HEK293 (cell line): ENCODE results near the gene WDR74.

ENCODE experiments used
- CTCF ChIA-PET: fragments of 350-600 bp; formaldehyde crosslinking; extraction: SDS; loops from one replicate; lab custom pipeline; 2021; ENCODE audit warnings: antibody characterized with exemption; lab: Yijun Ruan, JAX
- POLR2A ChIA-PET: fragments of 300-600 bp; formaldehyde crosslinking; extraction: SDS; loops from one replicate; lab custom pipeline; 2020; ENCODE audit warnings: antibody characterized with exemption, inconsistent platforms; lab: Yijun Ruan, JAX
- H3K27ac ChIP-seq: fragments of 200-500 bp; sonication (Bioruptor generic); 2 replicates; pipeline ENCODE4 v1.5.1; 2014; ENCODE audit warnings: low read depth, low read length, control low read depth, inconsistent platforms; ENCODE audit errors: extremely low read depth
- H3K36me3 ChIP-seq, 2 experiments: fragments of 200-500 bp in 1 of 2; sonication (Bioruptor generic) in 1 of 2; 1 replicate in 1 of 2; 2 replicates in 1 of 2; pipeline ENCODE4 v1.5.1; 2014 to 2017; ENCODE audit warnings: inconsistent platforms in 2 of 2, low read length in 2 of 2; ENCODE audit not compliant: control insufficient read depth in 2 of 2, insufficient read depth in 1 of 2
- H3K4me1 ChIP-seq: fragments of 200-500 bp; sonication (Bioruptor generic); 2 replicates; pipeline ENCODE4 v1.5.1; 2014; ENCODE audit warnings: mild to moderate bottlenecking, low read length, inconsistent platforms; ENCODE audit not compliant: control insufficient read depth, insufficient read depth
- H3K4me3 ChIP-seq: 2 replicates; pipeline ENCODE4 v1.5.1; 2011; ENCODE audit warnings: low read depth, mild to moderate bottlenecking, control low read depth, low read length, moderate library complexity
- H3K9me3 ChIP-seq: fragments of 200-500 bp; sonication (Bioruptor generic); 2 replicates; pipeline ENCODE4 v1.5.1; 2014; ENCODE audit warnings: low read depth, low read length, inconsistent platforms; ENCODE audit not compliant: control insufficient read depth, insufficient read depth
- EGR2 ChIP-seq: fragments of 450-650 bp; formaldehyde crosslinking; IDR thresholded peaks from 2 replicates; pipeline ENCODE4 v1.5.1; 2016; ENCODE audit warnings: low read depth, missing biosample characterization, missing genetic modification characterization
- FEZF1 ChIP-seq: fragments of 450-650 bp; formaldehyde crosslinking; IDR thresholded peaks from 2 replicates; pipeline ENCODE4 v1.5.1; 2016; ENCODE audit warnings: missing biosample characterization, missing genetic modification characterization
- GFI1B ChIP-seq: fragments of 450-650 bp; formaldehyde crosslinking; IDR thresholded peaks from 2 replicates; pipeline ENCODE4 v1.5.1; 2016; ENCODE audit warnings: missing biosample characterization, missing genetic modification characterization
- GLIS1 ChIP-seq: fragments of 450-650 bp; formaldehyde crosslinking; IDR thresholded peaks from 2 replicates; pipeline ENCODE4 v1.5.1; 2016; ENCODE audit warnings: missing biosample characterization, missing genetic modification characterization
- KLF10 ChIP-seq: fragments of 450-650 bp; IDR thresholded peaks from 2 replicates; pipeline ENCODE4 v1.5.1; 2018; ENCODE audit warnings: missing biosample characterization, mild to moderate bottlenecking, missing genetic modification characterization
- ZBTB17 ChIP-seq: fragments of 450-650 bp; formaldehyde crosslinking; IDR thresholded peaks from 2 replicates; pipeline ENCODE4 v1.5.1; 2016; ENCODE audit warnings: missing biosample characterization, missing genetic modification characterization
- ZBTB21 ChIP-seq: fragments of 450-650 bp; formaldehyde crosslinking; IDR thresholded peaks from 2 replicates; pipeline ENCODE4 v1.5.1; 2017; ENCODE audit warnings: missing biosample characterization, missing genetic modification characterization
- ZFHX2 ChIP-seq: fragments of 450-650 bp; formaldehyde crosslinking; conservative IDR thresholded peaks from 2 replicates; pipeline ENCODE4 v1.5.1; 2016; ENCODE audit warnings: missing biosample characterization, missing genetic modification characterization
- ZNF155 ChIP-seq: fragments of 450-650 bp; formaldehyde crosslinking; IDR thresholded peaks from 2 replicates; pipeline ENCODE4 v1.5.1; 2016; ENCODE audit warnings: missing biosample characterization, missing genetic modification characterization
- ZNF16 ChIP-seq: fragments of 450-650 bp; formaldehyde crosslinking; IDR thresholded peaks from 2 replicates; pipeline ENCODE4 v1.5.1; 2016; ENCODE audit warnings: low read depth, missing biosample characterization, missing genetic modification characterization
- ZNF2 ChIP-seq: fragments of 450-650 bp; formaldehyde crosslinking; IDR thresholded peaks from 2 replicates; pipeline ENCODE4 v1.5.1; 2016; ENCODE audit warnings: missing biosample characterization, missing genetic modification characterization
- ZNF211 ChIP-seq: fragments of 450-650 bp; formaldehyde crosslinking; IDR thresholded peaks from 2 replicates; pipeline ENCODE4 v1.5.1; 2016; ENCODE audit warnings: low read depth, missing biosample characterization, missing genetic modification characterization
- ZNF223 ChIP-seq: fragments of 450-650 bp; formaldehyde crosslinking; IDR thresholded peaks from 2 replicates; pipeline ENCODE4 v1.5.1; 2016; ENCODE audit warnings: missing biosample characterization, missing genetic modification characterization
- ZNF239 ChIP-seq: fragments of 450-650 bp; formaldehyde crosslinking; IDR thresholded peaks from 2 replicates; pipeline ENCODE4 v1.5.1; 2016; ENCODE audit warnings: missing biosample characterization, missing genetic modification characterization
- ZNF292 ChIP-seq: fragments of 450-650 bp; formaldehyde crosslinking; IDR thresholded peaks from 2 replicates; pipeline ENCODE4 v1.5.1; 2016; ENCODE audit warnings: low read depth, missing biosample characterization, missing genetic modification characterization, borderline replicate concordance
- ZNF354C ChIP-seq: fragments of 450-650 bp; formaldehyde crosslinking; IDR thresholded peaks from 2 replicates; pipeline ENCODE4 v1.5.1; 2016; ENCODE audit warnings: missing biosample characterization, missing genetic modification characterization, low read depth, borderline replicate concordance
- ZNF529 ChIP-seq: fragments of 450-650 bp; formaldehyde crosslinking; IDR thresholded peaks from 2 replicates; pipeline ENCODE4 v1.5.1; 2017; ENCODE audit warnings: missing genetic modification characterization, missing biosample characterization; ENCODE audit not compliant: insufficient replicate concordance
- ZNF544 ChIP-seq: fragments of 450-650 bp; formaldehyde crosslinking; IDR thresholded peaks from 2 replicates; pipeline ENCODE4 v1.5.0; 2017; ENCODE audit warnings: missing biosample characterization, missing genetic modification characterization
- ZNF776 ChIP-seq: fragments of 450-650 bp; formaldehyde crosslinking; IDR thresholded peaks from 2 replicates; pipeline ENCODE4 v1.5.0; 2017; ENCODE audit warnings: missing biosample characterization, missing genetic modification characterization, borderline replicate concordance
- TF ChIP-seq, protein P1 (sequence below): fragments of 450-650 bp; formaldehyde crosslinking; IDR thresholded peaks from 2 replicates; pipeline ENCODE4 v1.5.1; 2017; ENCODE audit warnings: missing biosample characterization, missing genetic modification characterization
- TF ChIP-seq, protein P2 (sequence below): IDR thresholded peaks from 2 replicates; pipeline ENCODE4 v1.6.1; 2011; ENCODE audit warnings: mild to moderate bottlenecking, low read depth, low read length, borderline replicate concordance
- TF ChIP-seq, protein P3 (sequence below): fragments of 450-650 bp; formaldehyde crosslinking; IDR thresholded peaks from 2 replicates; pipeline ENCODE4 v1.5.1; 2017; ENCODE audit warnings: missing biosample characterization, missing genetic modification characterization
- TF ChIP-seq, protein P4 (sequence below): fragments of 450-650 bp; formaldehyde crosslinking; IDR thresholded peaks from 2 replicates; pipeline ENCODE4 v1.5.1; 2016; ENCODE audit warnings: missing biosample characterization, missing genetic modification characterization

Gene WDR74

DNA sequence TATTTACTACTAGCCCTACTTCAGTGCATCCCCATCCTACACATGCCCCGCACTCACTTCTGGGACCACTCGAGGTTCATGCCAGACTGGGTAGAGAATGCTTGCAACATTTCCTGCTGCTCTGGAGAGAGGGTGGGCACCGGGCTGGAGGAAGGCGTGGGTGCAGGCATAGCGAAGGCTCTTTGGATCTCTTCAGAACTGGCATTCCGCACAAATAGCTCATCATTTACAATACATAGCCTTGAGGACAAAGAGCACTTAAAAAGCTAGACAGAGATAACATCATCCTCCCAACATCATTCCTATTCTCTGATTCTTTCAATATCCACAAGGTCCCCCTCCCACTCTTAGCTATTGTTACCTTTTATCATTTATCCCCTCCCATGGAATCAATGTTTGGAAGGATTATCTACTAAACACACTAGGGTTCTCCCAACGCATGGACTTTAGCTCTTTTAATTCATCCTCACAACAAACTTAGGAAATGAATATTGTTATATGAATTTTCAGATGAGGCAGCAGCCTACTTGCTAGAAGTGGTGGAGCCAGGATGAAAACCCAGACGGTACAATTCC lies 45.1 kb downstream of the WDR74 start:
- Histone ChIP-seq H3K4me3 (no peak overlapping the region), H3K36me3 (peaks cover 19 to 84% of the 10 kb centered on the region in 2 experiments; a peak in 2 of 3 replicates), H3K27ac (no peak overlapping the region), H3K9me3 (no peaks in the 10 kb centered on the region), H3K4me1 (no peaks in the 10 kb centered on the region)
- ChIA-PET CTCF (interaction anchor here (0.8 to 2.3 kb wide), 4 partner anchors 8 to 113 kb away, joined by 3 to 10 read pairs (median 3); no protein-coding TSS in a partner anchor), POLR2A (interaction anchor here (0.8 to 2.3 kb wide), 5 partner anchors 37 to 67 kb away, joined by 3 to 16 read pairs (median 4); partner anchors contain the start of genes STX5 and ZBTB3)
- TF ChIP-seq, protein P1, sequence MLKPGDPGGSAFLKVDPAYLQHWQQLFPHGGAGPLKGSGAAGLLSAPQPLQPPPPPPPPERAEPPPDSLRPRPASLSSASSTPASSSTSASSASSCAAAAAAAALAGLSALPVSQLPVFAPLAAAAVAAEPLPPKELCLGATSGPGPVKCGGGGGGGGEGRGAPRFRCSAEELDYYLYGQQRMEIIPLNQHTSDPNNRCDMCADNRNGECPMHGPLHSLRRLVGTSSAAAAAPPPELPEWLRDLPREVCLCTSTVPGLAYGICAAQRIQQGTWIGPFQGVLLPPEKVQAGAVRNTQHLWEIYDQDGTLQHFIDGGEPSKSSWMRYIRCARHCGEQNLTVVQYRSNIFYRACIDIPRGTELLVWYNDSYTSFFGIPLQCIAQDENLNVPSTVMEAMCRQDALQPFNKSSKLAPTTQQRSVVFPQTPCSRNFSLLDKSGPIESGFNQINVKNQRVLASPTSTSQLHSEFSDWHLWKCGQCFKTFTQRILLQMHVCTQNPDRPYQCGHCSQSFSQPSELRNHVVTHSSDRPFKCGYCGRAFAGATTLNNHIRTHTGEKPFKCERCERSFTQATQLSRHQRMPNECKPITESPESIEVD (tag by site-specific recombination), result no peak
- TF ChIP-seq, protein P2, sequence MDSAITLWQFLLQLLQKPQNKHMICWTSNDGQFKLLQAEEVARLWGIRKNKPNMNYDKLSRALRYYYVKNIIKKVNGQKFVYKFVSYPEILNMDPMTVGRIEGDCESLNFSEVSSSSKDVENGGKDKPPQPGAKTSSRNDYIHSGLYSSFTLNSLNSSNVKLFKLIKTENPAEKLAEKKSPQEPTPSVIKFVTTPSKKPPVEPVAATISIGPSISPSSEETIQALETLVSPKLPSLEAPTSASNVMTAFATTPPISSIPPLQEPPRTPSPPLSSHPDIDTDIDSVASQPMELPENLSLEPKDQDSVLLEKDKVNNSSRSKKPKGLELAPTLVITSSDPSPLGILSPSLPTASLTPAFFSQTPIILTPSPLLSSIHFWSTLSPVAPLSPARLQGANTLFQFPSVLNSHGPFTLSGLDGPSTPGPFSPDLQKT, result no peak
- TF ChIP-seq KLF10 (tag by site-specific recombination), result no peak
- TF ChIP-seq ZNF292, result no peak
- TF ChIP-seq, protein P3, sequence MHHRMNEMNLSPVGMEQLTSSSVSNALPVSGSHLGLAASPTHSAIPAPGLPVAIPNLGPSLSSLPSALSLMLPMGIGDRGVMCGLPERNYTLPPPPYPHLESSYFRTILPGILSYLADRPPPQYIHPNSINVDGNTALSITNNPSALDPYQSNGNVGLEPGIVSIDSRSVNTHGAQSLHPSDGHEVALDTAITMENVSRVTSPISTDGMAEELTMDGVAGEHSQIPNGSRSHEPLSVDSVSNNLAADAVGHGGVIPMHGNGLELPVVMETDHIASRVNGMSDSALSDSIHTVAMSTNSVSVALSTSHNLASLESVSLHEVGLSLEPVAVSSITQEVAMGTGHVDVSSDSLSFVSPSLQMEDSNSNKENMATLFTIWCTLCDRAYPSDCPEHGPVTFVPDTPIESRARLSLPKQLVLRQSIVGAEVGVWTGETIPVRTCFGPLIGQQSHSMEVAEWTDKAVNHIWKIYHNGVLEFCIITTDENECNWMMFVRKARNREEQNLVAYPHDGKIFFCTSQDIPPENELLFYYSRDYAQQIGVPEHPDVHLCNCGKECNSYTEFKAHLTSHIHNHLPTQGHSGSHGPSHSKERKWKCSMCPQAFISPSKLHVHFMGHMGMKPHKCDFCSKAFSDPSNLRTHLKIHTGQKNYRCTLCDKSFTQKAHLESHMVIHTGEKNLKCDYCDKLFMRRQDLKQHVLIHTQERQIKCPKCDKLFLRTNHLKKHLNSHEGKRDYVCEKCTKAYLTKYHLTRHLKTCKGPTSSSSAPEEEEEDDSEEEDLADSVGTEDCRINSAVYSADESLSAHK (tag by site-specific recombination), result no peak
- TF ChIP-seq ZNF16 (tag by site-specific recombination), result no peak
- TF ChIP-seq ZNF223 (tag by site-specific recombination), result no peak
- no peak for TF ChIP-seq ZNF239 (tag by site-specific recombination)
- TF ChIP-seq ZNF211 (tag by site-specific recombination), result no peak
- TF ChIP-seq ZNF544 (tag by site-specific recombination), result no peak
- no peak for TF ChIP-seq ZNF2 (tag by site-specific recombination)
- no peak for TF ChIP-seq ZNF776 (tag by site-specific recombination)
- no peak for TF ChIP-seq ZNF354C (tag by site-specific recombination)
- no peak for TF ChIP-seq ZBTB21 (tag by site-specific recombination)
- TF ChIP-seq ZNF529 (tag by site-specific recombination), result no peak
- no peak for TF ChIP-seq ZFHX2 (tag by site-specific recombination)
- no peak for TF ChIP-seq ZBTB17
- TF ChIP-seq EGR2 (tag by site-specific recombination), result no peak
- TF ChIP-seq GFI1B (tag by site-specific recombination), result no peak
- TF ChIP-seq ZNF155 (tag by site-specific recombination), result no peak

DNA sequence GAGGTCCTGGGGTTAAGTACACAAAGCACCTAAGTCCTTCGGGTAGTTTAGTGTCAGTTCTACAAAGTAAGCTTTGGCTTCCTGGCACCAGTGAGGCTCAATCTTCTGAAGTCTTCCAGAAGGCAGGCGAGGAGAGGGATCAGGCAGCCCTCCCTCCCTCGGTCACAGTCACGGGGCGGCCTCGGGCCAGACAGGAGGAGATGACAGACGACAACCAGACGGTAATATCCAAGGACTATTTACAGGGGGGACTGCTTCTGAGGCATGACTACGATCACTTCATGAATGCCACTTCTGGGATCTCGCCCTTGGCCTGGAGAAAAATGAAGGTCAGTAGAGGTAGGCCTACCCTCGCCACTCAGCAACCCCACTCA lies 47.2 kb downstream of the WDR74 start:
- Histone ChIP-seq H3K4me1 (no peaks in the 10 kb centered on the region), H3K36me3 (peaks cover 8 to 75% of the 10 kb centered on the region in 2 experiments; a peak in 2 of 3 replicates), H3K9me3 (no peaks in the 10 kb centered on the region), H3K4me3 (no peak overlapping the region), H3K27ac (peak overlapping the region; percentile 91)
- TF ChIP-seq, protein P4, sequence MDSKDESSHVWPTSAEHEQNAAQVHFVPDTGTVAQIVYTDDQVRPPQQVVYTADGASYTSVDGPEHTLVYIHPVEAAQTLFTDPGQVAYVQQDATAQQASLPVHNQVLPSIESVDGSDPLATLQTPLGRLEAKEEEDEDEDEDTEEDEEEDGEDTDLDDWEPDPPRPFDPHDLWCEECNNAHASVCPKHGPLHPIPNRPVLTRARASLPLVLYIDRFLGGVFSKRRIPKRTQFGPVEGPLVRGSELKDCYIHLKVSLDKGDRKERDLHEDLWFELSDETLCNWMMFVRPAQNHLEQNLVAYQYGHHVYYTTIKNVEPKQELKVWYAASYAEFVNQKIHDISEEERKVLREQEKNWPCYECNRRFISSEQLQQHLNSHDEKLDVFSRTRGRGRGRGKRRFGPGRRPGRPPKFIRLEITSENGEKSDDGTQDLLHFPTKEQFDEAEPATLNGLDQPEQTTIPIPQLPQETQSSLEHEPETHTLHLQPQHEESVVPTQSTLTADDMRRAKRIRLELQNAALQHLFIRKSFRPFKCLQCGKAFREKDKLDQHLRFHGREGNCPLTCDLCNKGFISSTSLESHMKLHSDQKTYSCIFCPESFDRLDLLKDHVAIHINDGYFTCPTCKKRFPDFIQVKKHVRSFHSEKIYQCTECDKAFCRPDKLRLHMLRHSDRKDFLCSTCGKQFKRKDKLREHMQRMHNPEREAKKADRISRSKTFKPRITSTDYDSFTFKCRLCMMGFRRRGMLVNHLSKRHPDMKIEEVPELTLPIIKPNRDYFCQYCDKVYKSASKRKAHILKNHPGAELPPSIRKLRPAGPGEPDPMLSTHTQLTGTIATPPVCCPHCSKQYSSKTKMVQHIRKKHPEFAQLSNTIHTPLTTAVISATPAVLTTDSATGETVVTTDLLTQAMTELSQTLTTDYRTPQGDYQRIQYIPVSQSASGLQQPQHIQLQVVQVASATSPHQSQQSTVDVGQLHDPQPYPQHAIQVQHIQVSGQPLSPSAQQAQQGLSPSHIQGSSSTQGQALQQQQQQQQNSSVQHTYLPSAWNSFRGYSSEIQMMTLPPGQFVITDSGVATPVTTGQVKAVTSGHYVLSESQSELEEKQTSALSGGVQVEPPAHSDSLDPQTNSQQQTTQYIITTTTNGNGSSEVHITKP (tag by site-specific recombination), result peak; percentile 45; the same call in 1 of the 2 replicates
- TF ChIP-seq FEZF1 (tag by site-specific recombination) (no peak), ZBTB17 (peak; percentile 84), GLIS1 (tag by site-specific recombination) (peak; percentile 3; the same call in 1 of the 2 replicates)
- POLR2A ChIA-PET, result interaction anchor here (0.5 to 1.5 kb wide), 6 partner anchors 12 to 191 kb away, joined by 3 to 9 read pairs (median 4); partner anchors contain the start of genes MTA2, NXF1 and ZBTB3
- CTCF ChIA-PET, result interaction anchor here (0.6 to 0.7 kb wide), 2 partner anchors 76 to 1170 kb away, joined by 3 to 5 read pairs; no protein-coding TSS in a partner anchor
